ENCODE data around the gene COL25A1. TPM values are rescaled to one million over a fixed set of nuclear protein-coding genes. Genes with fewer than 3 reads are reported as not detected.

Gene COL25A1
- total RNA-seq, 1 experiment from 2014 or later: 8.8 TPM

GRCh38 chr4:109238746-109239145 is 63.7 kb downstream of the COL25A1 start:
- intact Hi-C loops (cut with micrococcal nuclease; ENCODE audit: unreplicated experiment): no loop called here
- no peak for DNase-seq (ENCODE audit: low spot score)
- H3K9me3 ChIP-seq (ENCODE audit: low read depth, low read length, poor library complexity, severe bottlenecking): no peaks in the 10 kb centered on the region
- TF ChIP-seq EZH2 (IDR thresholded peaks at IDR 0.05; ENCODE audit: borderline replicate concordance, low read depth, low read length, poor library complexity, severe bottlenecking): no peak
- no peak for TF ChIP-seq CTCF (conservative IDR thresholded peaks at IDR 0.05; ENCODE audit: low read depth, low read length)
- H3K27me3 ChIP-seq (replicated peaks; ENCODE audit: insufficient read depth, low read depth, low read length, poor library complexity): no peaks in the 10 kb centered on the region
- no peaks in the 10 kb centered on the region for H3K4me1 ChIP-seq (ENCODE audit: insufficient read depth, low read length, poor library complexity, severe bottlenecking)
- H3K27ac ChIP-seq (ENCODE audit: low read depth, low read length, poor library complexity, severe bottlenecking): no peak overlapping the region
- POLR2A ChIA-PET (ENCODE audit: low non-redundant PET): interaction anchor here (0.6 kb wide), 1 partner anchor 22 kb away, joined by 3 read pairs; no protein-coding TSS in a partner anchor
- CTCF ChIA-PET: no interaction called here
- H3K36me3 ChIP-seq (ENCODE audit: insufficient read depth, low read length, poor library complexity, severe bottlenecking): no peaks in the 10 kb centered on the region
- no peak overlapping the region for H3K4me3 ChIP-seq (ENCODE audit: low read depth, low read length, poor library complexity, severe bottlenecking)
- BruUV-seq (replicated peaks): no TSS peak

GRCh38 chr4:109235683-109236082 is 66.8 kb downstream of the COL25A1 start:
- no peaks in the 10 kb centered on the region for H3K36me3 ChIP-seq (ENCODE audit: insufficient read depth, low read length, poor library complexity, severe bottlenecking)
- no TSS peak for BruUV-seq (replicated peaks)
- no peak overlapping the region for H3K27ac ChIP-seq (ENCODE audit: low read depth, low read length, poor library complexity, severe bottlenecking)
- ChIA-PET CTCF (no interaction called here), POLR2A (ENCODE audit: low non-redundant PET) (no interaction called here)
- H3K4me3 ChIP-seq (ENCODE audit: low read depth, low read length, poor library complexity, severe bottlenecking): no peak overlapping the region
- TF ChIP-seq EZH2 (IDR thresholded peaks at IDR 0.05; ENCODE audit: borderline replicate concordance, low read depth, low read length, poor library complexity, severe bottlenecking): no peak
- TF ChIP-seq CTCF (conservative IDR thresholded peaks at IDR 0.05; ENCODE audit: low read depth, low read length): no peak
- H3K4me1 ChIP-seq (ENCODE audit: insufficient read depth, low read length, poor library complexity, severe bottlenecking): no peaks in the 10 kb centered on the region
- no peaks in the 10 kb centered on the region for H3K9me3 ChIP-seq (ENCODE audit: low read depth, low read length, poor library complexity, severe bottlenecking)
- no peaks in the 10 kb centered on the region for H3K27me3 ChIP-seq (replicated peaks; ENCODE audit: insufficient read depth, low read depth, low read length, poor library complexity)
- intact Hi-C loops (cut with micrococcal nuclease; ENCODE audit: unreplicated experiment): no loop called here
- no peak for DNase-seq (ENCODE audit: low spot score)

GRCh38 chr4:109234596-109234995 is 67.9 kb downstream of the COL25A1 start:
- DNase-seq (ENCODE audit: low spot score): no peak
- H3K4me1 ChIP-seq (ENCODE audit: insufficient read depth, low read length, poor library complexity, severe bottlenecking): no peaks in the 10 kb centered on the region
- CTCF ChIA-PET: no interaction called here
- no TSS peak for BruUV-seq (replicated peaks)
- H3K9me3 ChIP-seq (ENCODE audit: low read depth, low read length, poor library complexity, severe bottlenecking): no peaks in the 10 kb centered on the region
- no peaks in the 10 kb centered on the region for H3K27me3 ChIP-seq (replicated peaks; ENCODE audit: insufficient read depth, low read depth, low read length, poor library complexity)
- H3K27ac ChIP-seq (ENCODE audit: low read depth, low read length, poor library complexity, severe bottlenecking): no peak overlapping the region
- POLR2A ChIA-PET (ENCODE audit: low non-redundant PET): no interaction called here
- H3K36me3 ChIP-seq (ENCODE audit: insufficient read depth, low read length, poor library complexity, severe bottlenecking): no peaks in the 10 kb centered on the region
- TF ChIP-seq EZH2 (IDR thresholded peaks at IDR 0.05; ENCODE audit: borderline replicate concordance, low read depth, low read length, poor library complexity, severe bottlenecking) (no peak), CTCF (conservative IDR thresholded peaks at IDR 0.05; ENCODE audit: low read depth, low read length) (no peak)
- no peak overlapping the region for H3K4me3 ChIP-seq (ENCODE audit: low read depth, low read length, poor library complexity, severe bottlenecking)
- intact Hi-C loops (cut with micrococcal nuclease; ENCODE audit: unreplicated experiment): no loop called here
